Liver (tissue), 9 donors: Measurements from ENCODE around the gene PHLPP1. TPM values are rescaled to one million over a fixed set of nuclear protein-coding genes. Genes with fewer than 3 reads are reported as not detected.

ENCODE experiments used
- DNase-seq: peaks from one replicate; pipeline ENCODE4 v3.0.0-alpha.2; 2017; ENCODE audit warnings: low spot score
- H3K27ac ChIP-seq, 2 donors: one replicate each; pipeline ENCODE4 v1.7.0; 2013; ENCODE audit warnings: inconsistent platforms in 2 of 2, low read length in 2 of 2, control low read depth in 1 of 2, low read depth in 1 of 2, mild to moderate bottlenecking in 1 of 2
- H3K27me3 ChIP-seq, 4 donors: one replicate each; pipeline versions ENCODE4 v1.6.1 to v1.7.0; 2013; ENCODE audit warnings: low read length in 3 of 4, inconsistent platforms in 1 of 4, mild to moderate bottlenecking in 1 of 4, moderate library complexity in 1 of 4; ENCODE audit not compliant: control insufficient read depth in 4 of 4, insufficient read depth in 4 of 4
- H3K36me3 ChIP-seq, 4 donors: one replicate each; pipeline versions ENCODE4 v1.6.1 to v1.7.0; 2013; ENCODE audit warnings: low read length in 3 of 4, mild to moderate bottlenecking in 3 of 4, low read depth in 1 of 4, moderate library complexity in 1 of 4; ENCODE audit not compliant: control insufficient read depth in 4 of 4, insufficient read depth in 3 of 4
- H3K4me1 ChIP-seq, 4 donors: one replicate each; pipeline versions ENCODE4 v1.6.1 to v1.7.0; 2013; ENCODE audit warnings: low read length in 3 of 4, mild to moderate bottlenecking in 3 of 4, moderate library complexity in 1 of 4; ENCODE audit not compliant: control insufficient read depth in 4 of 4, insufficient read depth in 4 of 4
- H3K4me3 ChIP-seq, 3 donors: one replicate each; pipeline versions ENCODE4 v1.6.1 to v1.7.0; 2013; ENCODE audit warnings: low read length in 3 of 3, control low read depth in 1 of 3, low read depth in 1 of 3, mild to moderate bottlenecking in 1 of 3
- H3K9ac ChIP-seq, 2 donors: one replicate each; pipeline ENCODE4 v1.7.0; 2013; ENCODE audit warnings: low read length in 2 of 2, mild to moderate bottlenecking in 2 of 2, moderate library complexity in 2 of 2, control low read depth in 1 of 2, low read depth in 1 of 2
- H3K9me3 ChIP-seq, 4 donors: one replicate each; pipeline versions ENCODE4 v1.6.1 to v1.7.0; 2013; ENCODE audit warnings: low read length in 3 of 4; ENCODE audit not compliant: control insufficient read depth in 4 of 4
- EGR1 ChIP-seq, 2 donors: IDR thresholded peaks; 2 replicates each; pipeline ENCODE4 v1.6.1; 2016 to 2018; ENCODE audit warnings: antibody characterized with exemption in 2 of 2, low read depth in 2 of 2
- FOXA1 ChIP-seq: IDR thresholded peaks from 2 replicates; pipeline ENCODE4 v1.6.1; 2016; ENCODE audit warnings: antibody characterized with exemption
- FOXA2 ChIP-seq: IDR thresholded peaks from 2 replicates; pipeline ENCODE4 v1.6.1; 2016; ENCODE audit warnings: antibody characterized with exemption
- GABPA ChIP-seq, 2 donors: IDR thresholded peaks in 1 of 2; conservative IDR thresholded peaks in 1 of 2; 2 replicates each; pipeline ENCODE4 v1.6.1; 2016; ENCODE audit warnings: antibody characterized with exemption in 2 of 2, mild to moderate bottlenecking in 1 of 2, moderate library complexity in 1 of 2
- HNF4A ChIP-seq, 2 donors: conservative IDR thresholded peaks; 2 replicates each; pipeline ENCODE4 v1.6.1; 2016; ENCODE audit warnings: antibody characterized with exemption in 2 of 2, mild to moderate bottlenecking in 2 of 2
- HNF4G ChIP-seq: IDR thresholded peaks from 2 replicates; pipeline ENCODE4 v1.6.1; 2016; ENCODE audit warnings: antibody characterized with exemption
- JUND ChIP-seq, 2 donors: IDR thresholded peaks; 2 replicates each; pipeline ENCODE4 v1.6.1; 2016; ENCODE audit warnings: antibody characterized with exemption in 2 of 2
- NR2F2 ChIP-seq: IDR thresholded peaks from 2 replicates; pipeline ENCODE4 v1.6.1; 2016; ENCODE audit warnings: antibody characterized with exemption
- RAD21 ChIP-seq, 2 donors: IDR thresholded peaks; 2 replicates each; pipeline ENCODE4 v1.6.1; 2016; ENCODE audit warnings: antibody characterized with exemption in 2 of 2, mild to moderate bottlenecking in 2 of 2
- RXRA ChIP-seq, 2 donors: IDR thresholded peaks; 2 replicates each; pipeline ENCODE4 v1.6.1; 2017 to 2018; ENCODE audit warnings: antibody characterized with exemption in 2 of 2, mild to moderate bottlenecking in 1 of 2
- SP1 ChIP-seq: IDR thresholded peaks from 2 replicates; pipeline ENCODE4 v1.6.1; 2018; ENCODE audit warnings: antibody characterized with exemption, mild to moderate bottlenecking
- TAF1 ChIP-seq: conservative IDR thresholded peaks from 2 replicates; pipeline ENCODE4 v1.6.1; 2016; ENCODE audit warnings: antibody characterized with exemption, mild to moderate bottlenecking
- YY1 ChIP-seq: IDR thresholded peaks from 2 replicates; pipeline ENCODE4 v1.6.1; 2016; ENCODE audit warnings: antibody characterized with exemption, mild to moderate bottlenecking
- WGBS: extraction: QIAGEN DNeasy Blood & Tissue Kit; methylation state at CpG from one replicate; pipeline ENCODE4 v1.1.7; 2013; 5-methylcytosine and 5-hydroxymethylcytosine counted together
- polyA plus RNA-seq, 2 donors: library from polyadenylated mRNA; stranded (reverse) in 1 of 2; unstranded in 1 of 2; fragments of 200-250 nt in 1 of 2; fragments of >200 nt in 1 of 2; fragmentation: Nextera tagmentation in 1 of 2; extraction: Ambion mirVana in 1 of 2; gene quantifications; one replicate each; pipeline versions ENCODE4 v1.2.1 to v1.2.3, GENCODE V29; 2013 to 2015
- total RNA-seq, 2 donors: library from RNA; depleted of rRNA; stranded (reverse); fragments of >200 nt; gene quantifications; one replicate each; pipeline ENCODE4 v1.2.3, GENCODE V29; 2014
- TF ChIP-seq, protein P1 (sequence below): IDR thresholded peaks from 2 replicates; pipeline ENCODE4 v1.6.1; 2016; ENCODE audit warnings: antibody characterized with exemption, mild to moderate bottlenecking
- TF ChIP-seq, protein P2 (sequence below): IDR thresholded peaks from 2 replicates; pipeline ENCODE4 v1.6.1; 2016; ENCODE audit warnings: antibody characterized with exemption
- TF ChIP-seq, protein P3 (sequence below): fragments of 150-350 bp; IDR thresholded peaks from 2 replicates; pipeline ENCODE4 v1.5.1; 2017; ENCODE audit warnings: improper control_type of control experiment, low read depth, low read length; ENCODE audit not compliant: missing input control
- TF ChIP-seq, protein P4 (sequence below): IDR thresholded peaks from 2 replicates; pipeline ENCODE4 v1.6.1; 2016; ENCODE audit warnings: antibody characterized with exemption
- TF ChIP-seq, protein P5 (sequence below): IDR thresholded peaks from 2 replicates; pipeline ENCODE4 v1.6.1; 2016; ENCODE audit warnings: antibody characterized with exemption
- donor health status: healthy.
- donor health status: healthy.
- donor health status: healthy.
- donor health status: healthy.
- donor health status: healthy.

PHLPP1 gene
- total and polyA plus RNA-seq, 4 donors = 4.2 to 14.5 (median 8.6) TPM

DNA sequence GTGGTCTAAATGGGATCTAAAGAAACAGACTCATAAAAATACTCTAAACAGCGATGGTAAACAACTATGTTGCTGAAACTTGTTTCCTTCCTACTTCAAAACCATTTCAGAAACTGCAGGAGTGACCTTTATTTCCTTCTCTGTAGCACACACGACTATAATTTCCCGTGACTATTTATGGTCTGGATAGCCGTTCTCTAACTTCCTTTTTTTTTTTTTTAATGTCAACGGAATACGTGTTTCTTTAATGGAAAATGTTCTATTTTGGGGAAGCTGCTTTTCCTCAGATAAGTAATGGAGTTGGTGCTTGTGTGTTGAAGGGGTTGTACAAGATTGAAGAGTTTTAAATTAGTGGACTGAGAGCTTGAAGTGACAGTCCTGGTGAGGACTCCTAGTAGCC, 224.1 kb downstream of the PHLPP1 start:
- H3K9ac ChIP-seq = no peak overlapping the region
- H3K4me3 ChIP-seq = no peak overlapping the region
- peak; percentile 28 for TF ChIP-seq SP1
- no peak for TF ChIP-seq HNF4A (conservative IDR thresholded peaks at IDR 0.05)
- TF ChIP-seq TAF1 = no peak
- TF ChIP-seq, protein P1, sequence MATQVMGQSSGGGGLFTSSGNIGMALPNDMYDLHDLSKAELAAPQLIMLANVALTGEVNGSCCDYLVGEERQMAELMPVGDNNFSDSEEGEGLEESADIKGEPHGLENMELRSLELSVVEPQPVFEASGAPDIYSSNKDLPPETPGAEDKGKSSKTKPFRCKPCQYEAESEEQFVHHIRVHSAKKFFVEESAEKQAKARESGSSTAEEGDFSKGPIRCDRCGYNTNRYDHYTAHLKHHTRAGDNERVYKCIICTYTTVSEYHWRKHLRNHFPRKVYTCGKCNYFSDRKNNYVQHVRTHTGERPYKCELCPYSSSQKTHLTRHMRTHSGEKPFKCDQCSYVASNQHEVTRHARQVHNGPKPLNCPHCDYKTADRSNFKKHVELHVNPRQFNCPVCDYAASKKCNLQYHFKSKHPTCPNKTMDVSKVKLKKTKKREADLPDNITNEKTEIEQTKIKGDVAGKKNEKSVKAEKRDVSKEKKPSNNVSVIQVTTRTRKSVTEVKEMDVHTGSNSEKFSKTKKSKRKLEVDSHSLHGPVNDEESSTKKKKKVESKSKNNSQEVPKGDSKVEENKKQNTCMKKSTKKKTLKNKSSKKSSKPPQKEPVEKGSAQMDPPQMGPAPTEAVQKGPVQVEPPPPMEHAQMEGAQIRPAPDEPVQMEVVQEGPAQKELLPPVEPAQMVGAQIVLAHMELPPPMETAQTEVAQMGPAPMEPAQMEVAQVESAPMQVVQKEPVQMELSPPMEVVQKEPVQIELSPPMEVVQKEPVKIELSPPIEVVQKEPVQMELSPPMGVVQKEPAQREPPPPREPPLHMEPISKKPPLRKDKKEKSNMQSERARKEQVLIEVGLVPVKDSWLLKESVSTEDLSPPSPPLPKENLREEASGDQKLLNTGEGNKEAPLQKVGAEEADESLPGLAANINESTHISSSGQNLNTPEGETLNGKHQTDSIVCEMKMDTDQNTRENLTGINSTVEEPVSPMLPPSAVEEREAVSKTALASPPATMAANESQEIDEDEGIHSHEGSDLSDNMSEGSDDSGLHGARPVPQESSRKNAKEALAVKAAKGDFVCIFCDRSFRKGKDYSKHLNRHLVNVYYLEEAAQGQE = no peak
- TF ChIP-seq, protein P2, sequence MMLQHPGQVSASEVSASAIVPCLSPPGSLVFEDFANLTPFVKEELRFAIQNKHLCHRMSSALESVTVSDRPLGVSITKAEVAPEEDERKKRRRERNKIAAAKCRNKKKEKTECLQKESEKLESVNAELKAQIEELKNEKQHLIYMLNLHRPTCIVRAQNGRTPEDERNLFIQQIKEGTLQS = no peak
- TF ChIP-seq, protein P3, sequence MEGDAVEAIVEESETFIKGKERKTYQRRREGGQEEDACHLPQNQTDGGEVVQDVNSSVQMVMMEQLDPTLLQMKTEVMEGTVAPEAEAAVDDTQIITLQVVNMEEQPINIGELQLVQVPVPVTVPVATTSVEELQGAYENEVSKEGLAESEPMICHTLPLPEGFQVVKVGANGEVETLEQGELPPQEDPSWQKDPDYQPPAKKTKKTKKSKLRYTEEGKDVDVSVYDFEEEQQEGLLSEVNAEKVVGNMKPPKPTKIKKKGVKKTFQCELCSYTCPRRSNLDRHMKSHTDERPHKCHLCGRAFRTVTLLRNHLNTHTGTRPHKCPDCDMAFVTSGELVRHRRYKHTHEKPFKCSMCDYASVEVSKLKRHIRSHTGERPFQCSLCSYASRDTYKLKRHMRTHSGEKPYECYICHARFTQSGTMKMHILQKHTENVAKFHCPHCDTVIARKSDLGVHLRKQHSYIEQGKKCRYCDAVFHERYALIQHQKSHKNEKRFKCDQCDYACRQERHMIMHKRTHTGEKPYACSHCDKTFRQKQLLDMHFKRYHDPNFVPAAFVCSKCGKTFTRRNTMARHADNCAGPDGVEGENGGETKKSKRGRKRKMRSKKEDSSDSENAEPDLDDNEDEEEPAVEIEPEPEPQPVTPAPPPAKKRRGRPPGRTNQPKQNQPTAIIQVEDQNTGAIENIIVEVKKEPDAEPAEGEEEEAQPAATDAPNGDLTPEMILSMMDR = no peak
- no peak for TF ChIP-seq GABPA (IDR thresholded peaks at IDR 0.05 in 1 of 2, conservative IDR thresholded peaks at IDR 0.05 in 1 of 2)
- TF ChIP-seq YY1 = peak; percentile 24
- peak; percentile 24 to 32 for TF ChIP-seq RAD21 (IDR thresholded peaks at IDR 0.05)
- TF ChIP-seq, protein P4, sequence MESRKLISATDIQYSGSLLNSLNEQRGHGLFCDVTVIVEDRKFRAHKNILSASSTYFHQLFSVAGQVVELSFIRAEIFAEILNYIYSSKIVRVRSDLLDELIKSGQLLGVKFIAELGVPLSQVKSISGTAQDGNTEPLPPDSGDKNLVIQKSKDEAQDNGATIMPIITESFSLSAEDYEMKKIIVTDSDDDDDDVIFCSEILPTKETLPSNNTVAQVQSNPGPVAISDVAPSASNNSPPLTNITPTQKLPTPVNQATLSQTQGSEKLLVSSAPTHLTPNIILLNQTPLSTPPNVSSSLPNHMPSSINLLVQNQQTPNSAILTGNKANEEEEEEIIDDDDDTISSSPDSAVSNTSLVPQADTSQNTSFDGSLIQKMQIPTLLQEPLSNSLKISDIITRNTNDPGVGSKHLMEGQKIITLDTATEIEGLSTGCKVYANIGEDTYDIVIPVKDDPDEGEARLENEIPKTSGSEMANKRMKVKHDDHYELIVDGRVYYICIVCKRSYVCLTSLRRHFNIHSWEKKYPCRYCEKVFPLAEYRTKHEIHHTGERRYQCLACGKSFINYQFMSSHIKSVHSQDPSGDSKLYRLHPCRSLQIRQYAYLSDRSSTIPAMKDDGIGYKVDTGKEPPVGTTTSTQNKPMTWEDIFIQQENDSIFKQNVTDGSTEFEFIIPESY = no peak
- TF ChIP-seq, protein P5, sequence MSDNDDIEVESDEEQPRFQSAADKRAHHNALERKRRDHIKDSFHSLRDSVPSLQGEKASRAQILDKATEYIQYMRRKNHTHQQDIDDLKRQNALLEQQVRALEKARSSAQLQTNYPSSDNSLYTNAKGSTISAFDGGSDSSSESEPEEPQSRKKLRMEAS = no peak
- peak; percentile 49 for TF ChIP-seq NR2F2
- peak in 1 of 2 donors; percentile 14 for TF ChIP-seq RXRA (IDR thresholded peaks at IDR 0.05)
- no peak for TF ChIP-seq EGR1 (IDR thresholded peaks at IDR 0.05; ENCODE audit: low read depth in 2 of 2)
- TF ChIP-seq JUND (IDR thresholded peaks at IDR 0.05) = no peak
- TF ChIP-seq FOXA1 = no peak
- no peak for TF ChIP-seq HNF4G
- TF ChIP-seq FOXA2 = no peak
- peaks cover 0 to 6% (median 2%) of the 10 kb centered on the region in 4 donors for H3K36me3 ChIP-seq
- DNase-seq = no peak
- H3K4me1 ChIP-seq = no peaks in the 10 kb centered on the region
- WGBS = 66% methylated on average over 6 of the region's 6 CpGs
- no peaks in the 10 kb centered on the region for H3K27me3 ChIP-seq
- H3K27ac ChIP-seq = no peak overlapping the region
- H3K9me3 ChIP-seq = no peaks in the 10 kb centered on the region
